Muscle layer of duodenum (tissue), 2 donors: ENCODE results near the gene PHACTR3.

Source experiments
- H3K27ac ChIP-seq: one replicate; pipeline ENCODE4 v1.7.0; 2013; ENCODE audit warnings: mild to moderate bottlenecking, low read length
- H3K27me3 ChIP-seq: one replicate; pipeline ENCODE4 v1.7.0; 2013; ENCODE audit warnings: low read depth, mild to moderate bottlenecking, control low read depth, low read length
- H3K36me3 ChIP-seq, 2 donors: one replicate each; pipeline ENCODE4 v1.7.0; 2013; ENCODE audit warnings: low read length in 2 of 2, control low read depth in 1 of 2, mild to moderate bottlenecking in 1 of 2; ENCODE audit not compliant: insufficient read depth in 2 of 2, control insufficient read depth in 1 of 2
- H3K4me1 ChIP-seq, 2 donors: one replicate each; pipeline ENCODE4 v1.7.0; 2013; ENCODE audit warnings: low read length in 2 of 2, mild to moderate bottlenecking in 2 of 2, control low read depth in 1 of 2, moderate library complexity in 1 of 2; ENCODE audit not compliant: insufficient read depth in 2 of 2, control insufficient read depth in 1 of 2
- H3K4me3 ChIP-seq, 2 donors: one replicate each; pipeline ENCODE4 v1.7.0; 2013; ENCODE audit warnings: low read length in 2 of 2, low read depth in 1 of 2, mild to moderate bottlenecking in 1 of 2
- H3K9me3 ChIP-seq, 2 donors: one replicate each; pipeline ENCODE4 v1.7.0; 2013; ENCODE audit warnings: low read length in 2 of 2, control low read depth in 1 of 2, mild to moderate bottlenecking in 1 of 2; ENCODE audit not compliant: control insufficient read depth in 1 of 2
- donor health status: healthy.

PHACTR3 gene

GRCh38 chr20:59785986-59786795 is 181.9 kb downstream of the PHACTR3 start:
- Histone ChIP-seq H3K27ac (no peak overlapping the region), H3K27me3 (no peaks in the 10 kb centered on the region), H3K9me3 (no peaks in the 10 kb centered on the region), H3K4me1 (no peaks in the 10 kb centered on the region), H3K36me3 (no peaks in the 10 kb centered on the region), H3K4me3 (no peak overlapping the region)

GRCh38 chr20:59786801-59787537 is 182.6 kb downstream of the PHACTR3 start:
- peaks cover 0 to 2% of the 10 kb centered on the region in 2 donors for H3K9me3 ChIP-seq
- no peaks in the 10 kb centered on the region for H3K4me1 ChIP-seq
- no peaks in the 10 kb centered on the region for H3K27me3 ChIP-seq
- no peaks in the 10 kb centered on the region for H3K36me3 ChIP-seq
- no peak overlapping the region for H3K27ac ChIP-seq
- H3K4me3 ChIP-seq, result no peak overlapping the region

GRCh38 chr20:59787538-59787890 is 183.2 kb downstream of the PHACTR3 start:
- peaks cover 5 to 7% of the 10 kb centered on the region in 2 donors for H3K9me3 ChIP-seq
- H3K36me3 ChIP-seq, result no peaks in the 10 kb centered on the region
- H3K4me3 ChIP-seq, result no peak overlapping the region
- H3K27ac ChIP-seq, result no peak overlapping the region
- no peaks in the 10 kb centered on the region for H3K27me3 ChIP-seq
- no peaks in the 10 kb centered on the region for H3K4me1 ChIP-seq

- Histone ChIP-seq H3K27ac (no peak overlapping the region), H3K36me3 (no peaks in the 10 kb centered on the region), H3K4me1 (no peaks in the 10 kb centered on the region), H3K9me3 (peaks cover 5 to 10% of the 10 kb centered on the region in 2 donors), H3K27me3 (no peaks in the 10 kb centered on the region), H3K4me3 (no peak overlapping the region)
Measured at GRCh38 chr20:59788196-59788735, 183.9 kb downstream of the PHACTR3 start.

- H3K36me3 ChIP-seq, result no peaks in the 10 kb centered on the region
- no peak overlapping the region for H3K27ac ChIP-seq
- H3K9me3 ChIP-seq, result peaks cover 5 to 10% of the 10 kb centered on the region in 2 donors
- H3K4me1 ChIP-seq, result no peaks in the 10 kb centered on the region
- no peak overlapping the region for H3K4me3 ChIP-seq
- H3K27me3 ChIP-seq, result no peaks in the 10 kb centered on the region
Measured at GRCh38 chr20:59788811-59789397, 184.6 kb downstream of the PHACTR3 start.

- Histone ChIP-seq H3K4me3 (no peak overlapping the region), H3K27ac (no peak overlapping the region), H3K27me3 (no peaks in the 10 kb centered on the region), H3K36me3 (no peaks in the 10 kb centered on the region), H3K4me1 (no peaks in the 10 kb centered on the region), H3K9me3 (peaks cover 5 to 10% of the 10 kb centered on the region in 2 donors)
Measured at GRCh38 chr20:59789686-59790085, 185.3 kb downstream of the PHACTR3 start.

GRCh38 chr20:59790346-59790745 is 186.0 kb downstream of the PHACTR3 start:
- Histone ChIP-seq H3K4me1 (no peaks in the 10 kb centered on the region), H3K4me3 (no peak overlapping the region), H3K36me3 (no peaks in the 10 kb centered on the region), H3K27ac (no peak overlapping the region), H3K9me3 (peaks cover 5 to 10% of the 10 kb centered on the region in 2 donors), H3K27me3 (no peaks in the 10 kb centered on the region)

- no peak overlapping the region for H3K4me3 ChIP-seq
- H3K36me3 ChIP-seq, result no peaks in the 10 kb centered on the region
- no peak overlapping the region for H3K27ac ChIP-seq
- H3K27me3 ChIP-seq, result no peaks in the 10 kb centered on the region
- no peaks in the 10 kb centered on the region for H3K4me1 ChIP-seq
- H3K9me3 ChIP-seq, result peaks cover 5 to 21% of the 10 kb centered on the region in 2 donors
Measured at GRCh38 chr20:59792300-59792699, 188.0 kb downstream of the PHACTR3 start.

GRCh38 chr20:59794555-59794954 is 190.2 kb downstream of the PHACTR3 start:
- Histone ChIP-seq H3K4me3 (no peak overlapping the region), H3K27ac (no peak overlapping the region), H3K4me1 (no peaks in the 10 kb centered on the region), H3K27me3 (no peaks in the 10 kb centered on the region), H3K36me3 (no peaks in the 10 kb centered on the region), H3K9me3 (peaks cover 7 to 25% of the 10 kb centered on the region in 2 donors)

- no peaks in the 10 kb centered on the region for H3K36me3 ChIP-seq
- H3K9me3 ChIP-seq, result peaks cover 3 to 21% of the 10 kb centered on the region in 2 donors
- H3K27ac ChIP-seq, result no peak overlapping the region
- no peak overlapping the region for H3K4me3 ChIP-seq
- no peaks in the 10 kb centered on the region for H3K4me1 ChIP-seq
- H3K27me3 ChIP-seq, result no peaks in the 10 kb centered on the region
Measured at GRCh38 chr20:59800309-59800708, 196.0 kb downstream of the PHACTR3 start.

GRCh38 chr20:59802018-59802417 is 197.7 kb downstream of the PHACTR3 start:
- Histone ChIP-seq H3K27me3 (no peaks in the 10 kb centered on the region), H3K36me3 (no peaks in the 10 kb centered on the region), H3K4me1 (no peaks in the 10 kb centered on the region), H3K4me3 (no peak overlapping the region), H3K9me3 (peaks cover 3 to 10% of the 10 kb centered on the region in 2 donors), H3K27ac (no peak overlapping the region)
